SU-DHL-6 (cell line): Measurements from ENCODE around the gene ALK.

ENCODE experiments used
- H2AFZ ChIP-seq: fragments of 200-600 bp; sonication (generic); 2 replicates; pipeline ENCODE4 v1.6.1; 2014; ENCODE audit warnings: low read depth, mild to moderate bottlenecking, moderate library complexity, mixed read lengths, antibody characterized with exemption, low read length; ENCODE audit not compliant: severe bottlenecking
- H3F3A ChIP-seq: fragments of 200-600 bp; shearing (Covaris generic); 2 replicates; pipeline ENCODE4 v1.6.0; 2016; ENCODE audit warnings: antibody characterized with exemption, mild to moderate bottlenecking; ENCODE audit not compliant: insufficient read depth
- H3K27ac ChIP-seq: fragments of 200-600 bp; sonication (generic); 2 replicates; pipeline ENCODE4 v1.5.1; 2016; ENCODE audit warnings: low read depth, mild to moderate bottlenecking, low read length, moderate library complexity, mixed read lengths
- H3K27me3 ChIP-seq: fragments of 200-600 bp; sonication (generic), shearing (Covaris generic); 2 replicates; pipeline ENCODE4 v1.6.0; 2014; ENCODE audit warnings: mild to moderate bottlenecking, low read length
- H3K36me3 ChIP-seq: fragments of 200-600 bp; sonication (generic); 2 replicates; pipeline ENCODE4 v1.6.1; 2014; ENCODE audit warnings: mild to moderate bottlenecking, low read length, mixed read lengths
- H3K4me2 ChIP-seq: fragments of 300-600, 200-600 bp; shearing (Covaris generic), sonication (generic); 2 replicates; pipeline ENCODE4 v1.6.0; 2014; ENCODE audit warnings: low read length, low read depth, mild to moderate bottlenecking; ENCODE audit not compliant: poor library complexity, severe bottlenecking
- H3K4me3 ChIP-seq: fragments of 200-600 bp; sonication (generic); 2 replicates; pipeline ENCODE4 v1.5.1; 2014; ENCODE audit warnings: antibody characterized with exemption, low read length, mild to moderate bottlenecking, mixed read lengths; ENCODE audit not compliant: insufficient read depth, poor library complexity, severe bottlenecking
- H3K79me2 ChIP-seq: fragments of 200-600 bp; sonication (generic); 2 replicates; pipeline ENCODE4 v1.6.1; 2014; ENCODE audit warnings: mild to moderate bottlenecking, low read length, moderate library complexity; ENCODE audit not compliant: insufficient read depth
- H3K9ac ChIP-seq: fragments of 200-600 bp; sonication (generic); 2 replicates; pipeline ENCODE4 v1.7.0; 2014; ENCODE audit warnings: mild to moderate bottlenecking, low read length
- H3K9me2 ChIP-seq: fragments of 200-600 bp; sonication (generic); replicated peaks from 2 replicates; pipeline ENCODE4 v1.6.1; 2014; ENCODE audit warnings: low read length; ENCODE audit not compliant: insufficient read depth
- H3K9me3 ChIP-seq: fragments of 200-600 bp; sonication (generic); 2 replicates; pipeline ENCODE4 v1.6.1; 2014; ENCODE audit warnings: low read length, mixed read lengths; ENCODE audit not compliant: insufficient read depth
- H4K20me1 ChIP-seq: fragments of 200-600 bp; sonication (generic); 2 replicates; pipeline ENCODE4 v1.6.1; 2014; ENCODE audit warnings: low read depth, mild to moderate bottlenecking, antibody characterized with exemption, low read length, moderate library complexity, mixed read lengths
- CTCF ChIP-seq: fragments of 200-600 bp; sonication (generic); IDR thresholded peaks from one replicate; pipeline ENCODE4 v1.5.1; 2017; ENCODE audit warnings: antibody characterized with exemption, mild to moderate bottlenecking, low read length, moderate library complexity; ENCODE audit not compliant: insufficient read depth, poor library complexity, severe bottlenecking
- EZH2phosphoT487 ChIP-seq: fragments of 200-600 bp; sonication (generic), shearing (Covaris generic); conservative IDR thresholded peaks from 2 replicates; pipeline ENCODE4 v1.6.1; 2018; ENCODE audit warnings: mild to moderate bottlenecking, antibody characterized with exemption, low read length, moderate library complexity, mixed read lengths

Gene ALK

GRCh38 chr2:29714333-29714732, 207.1 kb downstream of the ALK start:
- no peak for TF ChIP-seq CTCF
- no peak for TF ChIP-seq EZH2phosphoT487

GRCh38 chr2:29706171-29706720, 215.1 kb downstream of the ALK start:
- Histone ChIP-seq H3F3A (no peaks in the 10 kb centered on the region), H3K27ac (no peak overlapping the region), H3K9me2 (no peaks in the 10 kb centered on the region), H3K9me3 (no peaks in the 10 kb centered on the region), H4K20me1 (no peaks in the 10 kb centered on the region), H2AFZ (no peak overlapping the region), H3K4me3 (no peak overlapping the region), H3K4me2 (no peak overlapping the region), H3K79me2 (no peaks in the 10 kb centered on the region), H3K9ac (no peak overlapping the region), H3K36me3 (no peaks in the 10 kb centered on the region), H3K27me3 (no peaks in the 10 kb centered on the region)
- TF ChIP-seq EZH2phosphoT487 (no peak), CTCF (no peak)

More at GRCh38 chr2:29714333-29714732, 207.1 kb downstream of the ALK start:
- no peaks in the 10 kb centered on the region for H3K27me3 ChIP-seq
- H4K20me1 ChIP-seq = no peaks in the 10 kb centered on the region
- H3K9me3 ChIP-seq = no peaks in the 10 kb centered on the region
- no peaks in the 10 kb centered on the region for H3F3A ChIP-seq
- H3K27ac ChIP-seq = no peak overlapping the region
- H3K9ac ChIP-seq = no peak overlapping the region
- H3K4me2 ChIP-seq = no peak overlapping the region
- H3K4me3 ChIP-seq = no peak overlapping the region
- no peaks in the 10 kb centered on the region for H3K9me2 ChIP-seq
- H3K79me2 ChIP-seq = no peaks in the 10 kb centered on the region
- H2AFZ ChIP-seq = no peak overlapping the region
- no peaks in the 10 kb centered on the region for H3K36me3 ChIP-seq

GRCh38 chr2:29705616-29706015, 215.8 kb downstream of the ALK start:
- H4K20me1 ChIP-seq = no peaks in the 10 kb centered on the region
- H3K79me2 ChIP-seq = no peaks in the 10 kb centered on the region
- H3K9ac ChIP-seq = no peak overlapping the region
- H3K4me2 ChIP-seq = no peak overlapping the region
- TF ChIP-seq EZH2phosphoT487 (no peak), CTCF (no peak)
- H3K4me3 ChIP-seq = no peak overlapping the region
- no peak overlapping the region for H3K27ac ChIP-seq
- H3K27me3 ChIP-seq = no peaks in the 10 kb centered on the region
- no peaks in the 10 kb centered on the region for H3K36me3 ChIP-seq
- H3F3A ChIP-seq = no peaks in the 10 kb centered on the region
- H3K9me3 ChIP-seq = no peaks in the 10 kb centered on the region
- no peaks in the 10 kb centered on the region for H3K9me2 ChIP-seq
- no peak overlapping the region for H2AFZ ChIP-seq
